GM12874 (cell line): ENCODE results near the gene SLC22A31.
A peak's percentile ranks its signal among the peaks of the same experiment; 100 is the strongest.

Source experiments
- CTCF ChIP-seq: IDR thresholded peaks from 2 replicates; pipeline ENCODE4 v1.5.1; 2011; ENCODE audit warnings: low read depth, mild to moderate bottlenecking, control low read depth, low read length, moderate library complexity; ENCODE audit not compliant: insufficient read depth

Gene SLC22A31

GRCh38 chr16:89187032-89187769 lies 13.1 kb downstream of the SLC22A31 start:
- TF ChIP-seq CTCF = 0 out of 2 replicates have a peak, but pooled peaks have one; percentile 10

DNA sequence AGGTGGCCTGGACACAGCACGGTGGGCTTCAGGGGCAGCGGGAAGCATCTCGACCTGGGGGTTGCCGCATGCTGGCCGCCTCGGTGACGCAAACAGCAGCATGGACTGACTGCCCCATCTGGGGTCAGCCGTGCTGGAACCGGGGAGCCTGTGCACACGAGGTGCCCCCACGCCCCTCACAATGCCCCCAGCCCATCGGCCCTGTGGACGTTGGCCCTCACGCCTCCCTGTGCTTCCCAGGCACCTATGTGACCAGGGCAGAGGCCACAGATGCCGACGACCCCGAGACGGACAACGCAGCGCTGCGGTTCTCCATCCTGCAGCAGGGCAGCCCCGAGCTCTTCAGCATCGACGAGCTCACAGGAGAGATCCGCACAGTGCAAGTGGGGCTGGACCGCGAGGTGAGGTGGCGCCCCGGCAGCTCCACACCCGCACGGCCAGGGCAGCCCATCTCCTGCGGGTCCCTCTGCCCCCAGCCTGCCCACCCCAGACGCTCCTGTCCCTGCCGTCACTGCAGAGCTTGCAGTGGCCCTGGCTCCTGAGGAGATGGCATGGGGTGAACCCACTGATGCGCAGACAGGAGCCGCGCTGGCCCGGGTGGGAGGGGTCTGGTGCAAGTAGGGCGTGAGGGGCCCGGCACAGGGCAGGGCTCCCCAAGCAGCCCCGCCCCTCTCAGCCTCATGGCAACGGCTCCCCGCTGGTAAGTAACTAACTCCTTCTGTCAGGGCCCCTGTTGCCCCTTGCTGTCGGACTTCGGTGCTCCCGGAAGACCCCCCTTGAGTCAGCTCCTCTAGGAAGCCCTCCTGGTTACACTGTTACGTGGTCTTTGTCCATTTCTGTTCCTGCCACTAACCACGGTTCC lies 15.2 kb downstream of the SLC22A31 start:
- no peak for TF ChIP-seq CTCF

DNA sequence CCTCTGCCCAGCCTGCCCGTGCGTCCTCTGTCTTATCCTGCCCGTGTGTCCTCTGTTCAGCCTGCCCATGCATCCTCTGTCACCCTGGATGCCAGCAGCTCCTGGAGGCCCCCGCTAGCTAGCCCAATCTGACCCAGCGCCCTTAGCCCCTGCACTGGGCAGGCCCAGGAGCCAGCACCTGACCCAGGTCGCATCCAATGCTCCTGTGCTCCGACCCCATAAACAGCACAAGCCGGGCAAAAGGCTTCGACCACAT lies 15.7 kb downstream of the SLC22A31 start:
- no peak for TF ChIP-seq CTCF

GRCh38 chr16:89183975-89184676 lies 16.2 kb downstream of the SLC22A31 start:
- TF ChIP-seq CTCF = no peak

DNA sequence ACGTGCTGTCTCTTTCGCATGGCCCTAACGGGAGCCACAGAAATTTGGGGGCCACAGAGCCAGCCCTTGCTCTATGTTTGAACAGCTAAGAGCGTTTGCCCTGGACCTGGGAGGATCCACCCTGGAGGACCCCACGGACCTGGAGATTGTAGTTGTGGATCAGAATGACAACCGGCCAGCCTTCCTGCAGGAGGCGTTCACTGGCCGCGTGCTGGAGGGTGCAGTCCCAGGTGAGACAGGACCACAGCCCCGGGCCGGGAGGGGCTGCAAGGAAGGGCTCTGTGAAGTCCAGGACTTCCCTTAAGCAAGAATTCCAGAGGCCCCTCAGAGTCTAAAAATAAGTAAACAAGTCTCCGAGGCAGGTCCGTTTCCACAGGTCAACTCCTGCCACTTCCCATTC lies 16.9 kb downstream of the SLC22A31 start:
- TF ChIP-seq CTCF = no peak

DNA sequence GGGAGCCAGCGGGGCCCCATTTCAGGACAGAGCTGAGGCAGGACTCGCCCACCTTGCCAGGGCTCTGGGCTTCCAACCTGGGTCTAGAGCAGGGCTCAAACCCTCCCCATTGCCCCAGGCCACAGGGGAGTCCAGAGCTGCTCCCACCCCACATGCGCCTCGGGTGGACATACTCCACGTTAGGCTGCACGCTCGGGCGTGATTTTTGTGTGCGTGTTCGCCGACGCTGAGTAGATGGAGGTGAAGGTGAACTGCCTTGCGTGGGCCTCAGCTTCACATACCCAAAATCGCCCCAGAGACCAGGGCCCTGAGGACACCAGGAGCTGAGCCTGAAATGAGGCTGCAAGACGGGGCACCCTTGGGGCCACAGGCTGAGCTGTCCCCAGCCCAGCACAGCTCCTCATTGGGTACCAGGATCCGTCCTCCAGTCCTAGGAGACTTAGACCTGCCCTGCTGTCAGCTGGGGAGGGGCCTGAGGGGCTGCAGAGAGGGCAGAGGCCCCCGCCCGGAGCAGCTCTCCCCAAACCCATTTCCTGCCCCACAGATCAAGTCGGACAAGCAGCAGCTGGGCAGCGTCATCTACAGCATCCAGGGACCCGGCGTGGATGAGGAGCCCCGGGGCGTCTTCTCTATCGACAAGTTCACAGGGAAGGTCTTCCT lies 20.6 kb downstream of the SLC22A31 start:
- no peak for TF ChIP-seq CTCF

DNA sequence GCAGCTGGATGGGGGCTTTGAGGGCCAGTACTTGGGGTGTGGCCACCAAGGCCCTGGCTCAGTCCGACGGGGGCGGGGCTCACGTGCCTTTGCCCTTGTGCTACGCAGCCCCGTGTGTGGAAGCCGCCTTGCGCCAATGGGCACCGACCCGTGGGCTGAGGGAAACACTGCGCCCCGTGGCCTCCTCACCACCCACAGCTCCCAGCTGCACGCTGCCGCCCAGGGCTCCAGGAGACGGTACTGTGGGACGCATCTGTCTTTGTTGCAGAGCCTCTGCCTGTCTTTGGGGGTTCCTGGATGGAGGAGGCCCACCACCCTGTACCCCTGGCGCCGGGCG lies 21.2 kb downstream of the SLC22A31 start:
- no peak for TF ChIP-seq CTCF
